Measurements from ENCODE around the gene AS3MT.

- no peak for TF ChIP-seq POLR2AphosphoS2 (IDR thresholded peaks at IDR 0.05; ENCODE audit: low read depth, low read length)
- TF ChIP-seq USF2 (IDR thresholded peaks at IDR 0.05; ENCODE audit: borderline replicate concordance, low read depth, low read length): no peak
- no peak for TF ChIP-seq POLR2A (IDR thresholded peaks at IDR 0.05; ENCODE audit: low read depth, low read length)
- TF ChIP-seq MTA2 (IDR thresholded peaks at IDR 0.05; ENCODE audit: low read depth): no peak
- TF ChIP-seq CTCF (IDR thresholded peaks at IDR 0.05 in 2 of 3, conservative IDR thresholded peaks at IDR 0.05 in 1 of 3; ENCODE audit: control insufficient read depth in 2 of 3, extremely low read depth in 1 of 3, insufficient read depth in 1 of 3, low read depth in 3 of 3, low read length in 3 of 3): no peak
- no peak for TF ChIP-seq TBL1XR1 (IDR thresholded peaks at IDR 0.05; ENCODE audit: low read depth, low read length)
- no peak for TF ChIP-seq CHD2 (IDR thresholded peaks at IDR 0.05; ENCODE audit: borderline replicate concordance, low read depth, low read length)
These were observed 36.3 kb upstream of the AS3MT start for GRCh38 chr10:102832987-102833386.
